ENCODE data around the gene ASXL2.

Gene ASXL2

GRCh38 chr2:25697559-25698341, 180.5 kb downstream of the ASXL2 start:
- Histone ChIP-seq H3K4me2 (ENCODE audit: low read length) (no peak overlapping the region), H2AFZ (ENCODE audit: low read depth, low read length) (no peak overlapping the region)

GRCh38 chr2:25692737-25693445, 185.4 kb downstream of the ASXL2 start:
- no peaks in the 10 kb centered on the region for H3K9me3 ChIP-seq (ENCODE audit: insufficient read depth, low read length)
- H3K4me3 ChIP-seq (ENCODE audit: low read length), result no peak overlapping the region

More at GRCh38 chr2:25697559-25698341, 180.5 kb downstream of the ASXL2 start:
- H3K9ac ChIP-seq (ENCODE audit: low read length), result no peak overlapping the region
- no peaks in the 10 kb centered on the region for H3K4me1 ChIP-seq (ENCODE audit: low read length)
- TF ChIP-seq CTCF (IDR thresholded peaks at IDR 0.05; ENCODE audit: low read depth, low read length) (no peak), EZH2phosphoT487 (IDR thresholded peaks at IDR 0.05; ENCODE audit: low read depth) (no peak)
- H3K4me3 ChIP-seq (ENCODE audit: low read length), result no peak overlapping the region
- H3K9me3 ChIP-seq (ENCODE audit: insufficient read depth, low read length), result no peaks in the 10 kb centered on the region
- no peaks in the 10 kb centered on the region for H3K36me3 ChIP-seq (replicated peaks; ENCODE audit: low read depth, low read length)
- no peaks in the 10 kb centered on the region for H3K79me2 ChIP-seq (ENCODE audit: low read length)
- peaks cover 24% of the 10 kb centered on the region for H3K27me3 ChIP-seq (ENCODE audit: low read depth, low read length)
- no peak overlapping the region for H3K27ac ChIP-seq (ENCODE audit: low read length)
- no peaks in the 10 kb centered on the region for H4K20me1 ChIP-seq (ENCODE audit: insufficient read depth, low read length)

GRCh38 chr2:25692143-25692542, 186.1 kb downstream of the ASXL2 start:
- no peak overlapping the region for H3K27ac ChIP-seq (ENCODE audit: low read length)
- no peak overlapping the region for H2AFZ ChIP-seq (ENCODE audit: low read depth, low read length)
- TF ChIP-seq CTCF (IDR thresholded peaks at IDR 0.05; ENCODE audit: low read depth, low read length), result no peak
- no peak for TF ChIP-seq EZH2phosphoT487 (IDR thresholded peaks at IDR 0.05; ENCODE audit: low read depth)
- H3K9me3 ChIP-seq (ENCODE audit: insufficient read depth, low read length), result no peaks in the 10 kb centered on the region
- H3K79me2 ChIP-seq (ENCODE audit: low read length), result no peaks in the 10 kb centered on the region
- peaks cover 5% of the 10 kb centered on the region for H3K27me3 ChIP-seq (ENCODE audit: low read depth, low read length)
- H3K9ac ChIP-seq (ENCODE audit: low read length), result no peak overlapping the region
- no peak overlapping the region for H3K4me2 ChIP-seq (ENCODE audit: low read length)
- H3K4me1 ChIP-seq (ENCODE audit: low read length), result no peaks in the 10 kb centered on the region
- H3K4me3 ChIP-seq (ENCODE audit: low read length), result no peak overlapping the region
- H4K20me1 ChIP-seq (ENCODE audit: insufficient read depth, low read length), result no peaks in the 10 kb centered on the region
- H3K36me3 ChIP-seq (replicated peaks; ENCODE audit: low read depth, low read length), result no peaks in the 10 kb centered on the region

More at GRCh38 chr2:25692737-25693445, 185.4 kb downstream of the ASXL2 start:
- H3K36me3 ChIP-seq (replicated peaks; ENCODE audit: low read depth, low read length), result no peaks in the 10 kb centered on the region
- TF ChIP-seq EZH2phosphoT487 (IDR thresholded peaks at IDR 0.05; ENCODE audit: low read depth) (no peak), CTCF (IDR thresholded peaks at IDR 0.05; ENCODE audit: low read depth, low read length) (no peak)
- H3K4me1 ChIP-seq (ENCODE audit: low read length), result no peaks in the 10 kb centered on the region
- H3K4me2 ChIP-seq (ENCODE audit: low read length), result no peak overlapping the region
- no peak overlapping the region for H3K9ac ChIP-seq (ENCODE audit: low read length)
- H3K27ac ChIP-seq (ENCODE audit: low read length), result no peak overlapping the region
- no peaks in the 10 kb centered on the region for H3K79me2 ChIP-seq (ENCODE audit: low read length)
- H4K20me1 ChIP-seq (ENCODE audit: insufficient read depth, low read length), result no peaks in the 10 kb centered on the region
- H2AFZ ChIP-seq (ENCODE audit: low read depth, low read length), result no peak overlapping the region
- H3K27me3 ChIP-seq (ENCODE audit: low read depth, low read length), result peaks cover 13% of the 10 kb centered on the region

- Histone ChIP-seq H3K79me2 (ENCODE audit: low read length) (no peaks in the 10 kb centered on the region), H3K27ac (ENCODE audit: low read length) (no peak overlapping the region)
Observed at GRCh38 chr2:25690058-25690457, 188.2 kb downstream of the ASXL2 start.

More at GRCh38 chr2:25690058-25690457, 188.2 kb downstream of the ASXL2 start:
- no peaks in the 10 kb centered on the region for H3K36me3 ChIP-seq (replicated peaks; ENCODE audit: low read depth, low read length)
- H2AFZ ChIP-seq (ENCODE audit: low read depth, low read length), result no peak overlapping the region
- no peak overlapping the region for H3K9ac ChIP-seq (ENCODE audit: low read length)
- no peaks in the 10 kb centered on the region for H4K20me1 ChIP-seq (ENCODE audit: insufficient read depth, low read length)
- H3K9me3 ChIP-seq (ENCODE audit: insufficient read depth, low read length), result no peaks in the 10 kb centered on the region
- peaks cover 11% of the 10 kb centered on the region for H3K27me3 ChIP-seq (ENCODE audit: low read depth, low read length)
- no peak overlapping the region for H3K4me2 ChIP-seq (ENCODE audit: low read length)
- no peak overlapping the region for H3K4me3 ChIP-seq (ENCODE audit: low read length)
- H3K4me1 ChIP-seq (ENCODE audit: low read length), result no peaks in the 10 kb centered on the region
- TF ChIP-seq CTCF (IDR thresholded peaks at IDR 0.05; ENCODE audit: low read depth, low read length) (no peak), EZH2phosphoT487 (IDR thresholded peaks at IDR 0.05; ENCODE audit: low read depth) (no peak)
